Panc1 (cell line): ENCODE measurements around the gene F2RL1.
"Not testable (repeated sequence)": the region's sequence is repeated elsewhere in the genome, so short reads cannot be mapped to it uniquely, and the experiment has no call there.

Experiments used
- CTCF ChIP-seq: fragments of 450-650 bp; IDR thresholded peaks from 2 replicates; pipeline ENCODE4 v1.5.1; 2017; ENCODE audit warnings: mild to moderate bottlenecking
- POLR2AphosphoS5 ChIP-seq: IDR thresholded peaks from 2 replicates; pipeline ENCODE4 v1.6.1; 2012; ENCODE audit warnings: mild to moderate bottlenecking, low read depth, low read length, moderate library complexity

- TF ChIP-seq CTCF, POLR2AphosphoS5: not testable (repeated sequence)
These were observed 34.9 kb downstream of the F2RL1 start for GRCh38 chr5:76853741-76854140.
